ENCODE results near the gene HUS1B.
A peak's percentile ranks its signal among the peaks of the same experiment; 100 is the strongest.
"Not testable (repeated sequence)": the region's sequence is repeated elsewhere in the genome, so short reads cannot be mapped to it uniquely, and the experiment has no call there.

HUS1B gene

DNA sequence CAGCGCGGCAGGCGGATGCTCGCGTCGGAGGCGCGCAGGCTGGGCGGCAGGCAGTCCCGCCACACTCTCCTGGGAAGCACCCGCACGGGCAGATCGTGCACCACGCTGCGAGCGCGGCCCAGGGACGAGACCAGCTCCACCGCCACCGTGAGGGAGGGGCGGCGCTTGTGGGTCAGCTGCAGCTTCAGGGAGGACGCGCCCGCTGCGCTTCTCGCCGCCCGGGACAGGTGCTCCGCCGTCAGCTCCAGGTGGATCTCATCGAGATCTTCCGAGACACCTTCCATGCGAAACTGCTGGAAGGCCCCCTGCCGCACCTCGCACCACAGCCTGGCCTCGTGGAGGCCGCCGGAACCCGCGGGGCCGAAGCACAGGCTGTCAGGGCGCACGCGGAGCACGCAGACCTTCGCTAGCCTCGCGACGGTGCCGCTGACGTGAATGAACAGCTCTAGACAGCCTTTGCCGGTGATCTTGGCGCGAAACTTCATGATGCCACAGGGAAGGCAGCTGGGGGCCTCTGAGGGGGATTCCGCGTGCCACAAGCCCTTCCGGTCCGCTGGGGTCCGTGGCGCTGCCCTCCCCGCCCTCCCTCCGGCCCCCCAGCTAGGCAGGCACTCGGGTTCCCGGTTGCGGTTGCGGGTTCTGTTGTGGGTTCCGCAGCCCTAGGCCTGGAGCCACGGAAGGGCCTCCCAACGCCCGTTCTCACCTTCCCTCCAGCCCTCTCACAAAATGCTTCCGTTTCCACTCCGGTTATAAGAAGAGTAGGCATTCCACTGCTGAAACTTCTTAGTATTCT lies at the start of gene HUS1B:
Gene HUS1B, minus strand, starts transcription at position 641 of the 793 bp plus-strand sequence. Its CDS starts 156 bp downstream, at position 485.
- no peak for DNase-seq (ENCODE audit: low read depth, low spot score)

DNA sequence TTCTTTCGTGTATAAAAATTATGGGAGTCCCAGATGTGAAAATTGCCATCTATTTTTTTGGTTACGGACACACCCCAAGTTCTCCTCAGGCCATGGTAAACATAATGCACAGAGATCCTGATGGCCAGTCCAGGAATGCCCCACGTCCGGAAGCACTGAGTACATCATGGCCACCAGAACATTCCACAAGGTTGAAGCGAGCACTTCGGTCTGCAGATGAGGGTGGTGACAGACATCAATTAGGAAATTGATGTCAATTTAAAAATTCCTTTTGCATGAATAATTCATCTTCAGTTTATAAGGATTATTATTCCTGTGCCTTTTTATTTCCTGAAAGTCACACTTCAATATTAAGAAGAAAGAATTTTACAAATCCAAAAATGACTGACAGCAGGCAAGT lies 49.2 kb upstream of the HUS1B start:
- DNase-seq (ENCODE audit: low read depth, low spot score), result no peak

GRCh38 chr6:705047-705446 lies 48.1 kb upstream of the HUS1B start:
- no peak for DNase-seq (ENCODE audit: low read depth, low spot score)

DNA sequence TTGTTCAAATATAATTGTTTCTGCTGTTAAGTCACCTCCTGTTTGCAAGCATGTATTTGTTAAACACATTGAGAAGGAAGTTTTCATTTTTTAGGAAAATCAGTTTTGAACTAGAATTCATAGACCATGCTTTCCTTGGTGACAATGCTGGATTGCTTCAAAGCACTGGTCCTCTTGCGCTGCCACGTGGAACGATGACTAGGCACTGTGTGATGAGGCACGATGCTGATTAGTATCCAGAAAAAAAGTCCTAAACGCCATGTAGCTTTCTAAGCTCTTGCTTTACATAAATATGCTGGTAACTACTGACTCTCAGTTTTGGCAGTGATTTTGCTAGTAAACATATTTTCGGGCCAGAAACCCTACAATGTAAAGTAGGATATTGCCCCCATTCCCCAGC lies 47.1 kb upstream of the HUS1B start:
- no peak for DNase-seq (ENCODE audit: low read depth, low spot score)

DNA sequence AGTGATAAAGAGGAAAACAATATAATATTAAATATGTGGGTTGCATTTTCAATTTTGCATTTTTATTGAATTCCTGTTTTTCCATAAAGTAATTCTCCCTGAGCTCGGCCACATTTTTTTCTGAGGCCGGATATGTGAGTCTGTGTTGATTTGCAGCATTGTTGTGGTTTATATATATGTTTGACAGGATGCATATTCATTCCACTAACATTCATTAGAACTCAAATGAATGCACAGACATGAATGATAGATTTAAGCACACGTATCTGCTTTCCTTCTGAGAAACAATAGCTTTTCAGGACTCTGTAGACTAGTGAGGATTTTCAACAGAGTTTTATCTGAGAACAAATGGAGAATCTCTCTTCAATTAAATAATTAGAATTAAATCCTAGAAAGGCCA lies 46.7 kb upstream of the HUS1B start:
- no peak for DNase-seq (ENCODE audit: low read depth, low spot score)

DNA sequence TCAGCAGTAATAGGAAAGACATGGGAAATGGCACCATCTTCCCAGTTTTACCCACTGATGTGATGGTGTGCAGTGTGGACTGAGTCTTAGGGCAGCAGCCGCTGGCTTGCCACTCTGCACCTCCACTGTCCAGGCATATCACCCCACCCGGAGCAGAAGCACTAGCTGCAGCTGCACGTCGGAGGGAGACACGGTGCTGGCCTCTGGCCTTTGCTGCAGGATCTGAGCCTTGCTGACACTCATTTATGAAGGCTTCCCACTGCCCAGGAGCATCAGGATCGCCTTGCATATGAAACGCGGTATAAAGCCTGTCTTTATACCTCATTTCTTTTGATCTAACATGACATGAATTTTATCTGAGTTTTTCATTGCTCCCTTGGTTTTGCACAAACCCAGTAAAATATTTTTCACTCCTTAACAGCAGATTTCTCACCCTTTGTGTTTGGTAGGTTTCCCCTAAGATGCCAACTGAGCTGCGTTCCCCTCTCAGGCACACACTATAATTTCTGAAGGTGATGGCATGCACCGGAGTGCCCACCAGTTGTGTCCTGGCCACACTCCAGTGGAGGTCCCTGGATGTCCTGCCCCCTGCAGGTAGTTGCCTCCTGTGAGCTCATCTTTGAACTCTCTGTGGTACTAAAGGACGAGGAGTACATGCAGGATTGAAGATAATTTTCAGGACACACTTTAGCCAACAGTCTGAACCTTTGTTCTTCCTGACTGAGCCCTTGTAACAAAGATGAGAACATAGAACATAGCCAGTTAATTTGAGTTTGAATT lies 45.0 kb upstream of the HUS1B start:
- DNase-seq (ENCODE audit: low read depth, low spot score), result no peak

DNA sequence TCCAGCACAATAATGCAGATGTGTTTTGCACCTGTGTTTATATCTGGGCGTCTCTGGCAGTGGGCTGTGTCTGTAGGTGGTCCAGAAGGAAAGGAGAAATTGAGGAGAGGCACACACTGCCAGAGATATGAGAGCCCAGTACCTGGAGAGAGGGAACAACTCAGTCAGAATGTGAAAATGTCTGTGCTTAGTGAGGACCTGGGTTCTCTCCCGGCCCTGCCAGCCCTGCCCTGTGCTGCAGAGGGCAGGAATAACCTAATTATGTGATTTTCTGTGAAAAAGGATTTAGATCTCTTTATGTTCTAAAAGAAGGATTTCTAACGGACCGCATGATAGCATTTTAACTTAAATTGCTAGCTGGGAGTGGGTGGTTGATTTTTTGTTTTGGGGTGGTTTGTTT lies 44.3 kb upstream of the HUS1B start:
- no peak for DNase-seq (ENCODE audit: low read depth, low spot score)

DNA sequence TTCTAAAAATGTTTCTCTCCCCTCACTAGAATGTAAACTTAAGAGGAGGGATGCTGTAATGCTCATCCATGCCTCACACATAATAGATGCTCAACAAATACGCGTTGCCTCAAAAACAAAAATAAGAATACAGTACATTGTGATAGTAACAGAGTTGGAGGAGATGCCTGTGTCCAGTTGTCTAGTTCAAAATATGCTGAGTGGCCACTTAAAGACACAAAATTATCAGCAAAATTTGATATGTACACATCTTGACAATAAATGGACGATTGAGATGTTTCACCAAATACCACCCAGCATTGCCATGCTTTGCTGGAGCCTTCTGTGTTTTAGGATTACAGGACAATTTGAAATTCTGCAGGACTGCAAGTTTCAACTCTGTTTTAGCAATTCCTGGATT lies 43.6 kb upstream of the HUS1B start:
- DNase-seq (ENCODE audit: low read depth, low spot score), result no peak

- no peak for DNase-seq (ENCODE audit: low read depth, low spot score)
These were observed 42.4 kb upstream of the HUS1B start for GRCh38 chr6:699319-699718.

DNA sequence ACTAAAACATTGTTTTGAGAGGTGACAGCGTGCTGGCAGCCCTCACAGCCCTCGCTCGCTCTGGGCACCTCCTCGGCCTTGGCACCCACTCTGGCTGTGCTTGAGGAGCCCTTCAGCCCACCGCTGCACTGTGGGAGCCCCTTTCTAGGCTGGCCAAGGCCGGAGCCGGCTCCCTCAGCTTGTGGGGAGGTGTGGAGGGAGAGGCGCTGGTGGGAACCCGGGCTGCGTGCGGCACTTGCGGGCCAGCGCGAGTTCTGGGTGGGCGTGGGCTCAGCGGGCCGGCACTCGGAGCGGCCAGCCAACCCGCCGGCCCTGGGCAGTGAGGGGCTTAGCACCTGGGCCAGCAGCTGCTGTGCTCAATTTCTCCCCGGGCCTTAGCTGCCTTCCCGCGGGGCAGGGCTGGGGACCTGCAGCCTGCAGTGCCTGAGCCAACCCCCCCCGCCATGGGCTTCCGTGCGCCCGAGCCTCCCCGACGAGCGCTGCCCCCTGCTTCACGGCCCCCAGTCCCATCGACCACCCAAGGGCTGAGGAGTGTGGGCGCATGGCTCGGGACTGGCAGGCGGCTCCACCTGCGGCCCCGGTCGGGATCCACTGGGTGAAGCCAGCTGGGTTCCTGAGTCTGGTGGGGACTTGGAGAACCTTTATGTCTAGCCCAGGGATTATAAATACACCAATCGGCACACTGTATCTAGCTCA lies 37.7 kb upstream of the HUS1B start:
- not testable (repeated sequence) for DNase-seq (ENCODE audit: low read depth, low spot score)

GRCh38 chr6:693723-694009 lies 36.8 kb upstream of the HUS1B start:
- DNase-seq (ENCODE audit: low read depth, low spot score), result no peak

DNA sequence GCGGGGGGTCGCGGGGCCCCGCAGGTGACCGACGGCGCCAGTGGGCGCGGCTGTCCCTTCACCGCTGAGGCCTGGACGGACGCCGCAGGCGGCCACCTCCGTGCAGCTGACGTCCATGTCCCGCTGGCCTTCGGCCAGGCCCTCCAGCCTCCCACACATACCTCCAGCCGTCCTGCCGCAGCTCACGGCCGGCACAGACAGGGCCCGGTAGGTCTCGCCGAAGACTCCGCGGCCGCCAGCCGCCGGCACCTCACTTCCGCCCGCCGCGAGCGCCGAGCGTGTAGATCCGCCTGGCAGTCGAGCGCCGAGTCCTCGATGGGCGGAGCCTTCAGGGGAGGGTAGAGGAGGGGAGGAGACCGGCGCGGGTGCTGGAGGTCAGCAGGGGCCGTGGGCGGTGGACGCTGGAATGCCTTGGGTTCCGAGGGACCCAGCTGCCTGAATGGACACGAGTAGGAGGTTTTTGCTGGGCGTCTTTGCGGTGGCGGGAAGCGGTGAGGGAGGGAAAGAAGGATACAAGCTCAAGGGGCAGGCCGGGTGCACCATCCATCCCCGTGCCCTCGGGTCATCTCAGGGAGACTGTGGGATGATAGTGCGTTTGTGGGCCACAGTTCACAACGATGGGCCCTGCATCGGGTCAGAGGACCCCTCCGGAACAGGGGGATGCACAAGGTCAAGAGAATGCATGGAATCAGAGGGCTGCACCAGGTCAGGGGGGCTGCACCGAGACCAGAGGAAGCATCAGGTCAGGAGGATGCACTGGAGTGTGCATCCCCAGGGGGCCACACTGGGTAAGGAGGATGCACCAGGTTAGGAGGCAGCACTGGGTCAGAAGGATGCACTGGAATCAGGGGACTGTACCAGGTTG lies 36.2 kb upstream of the HUS1B start, which contains the start of gene EXOC2:
Gene EXOC2, minus strand, starts transcription at position 282 of the 865 bp plus-strand sequence. CDS start 55,321 bp downstream, outside the sequence.
- peak; percentile 62 for DNase-seq (ENCODE audit: low read depth, low spot score)

DNA sequence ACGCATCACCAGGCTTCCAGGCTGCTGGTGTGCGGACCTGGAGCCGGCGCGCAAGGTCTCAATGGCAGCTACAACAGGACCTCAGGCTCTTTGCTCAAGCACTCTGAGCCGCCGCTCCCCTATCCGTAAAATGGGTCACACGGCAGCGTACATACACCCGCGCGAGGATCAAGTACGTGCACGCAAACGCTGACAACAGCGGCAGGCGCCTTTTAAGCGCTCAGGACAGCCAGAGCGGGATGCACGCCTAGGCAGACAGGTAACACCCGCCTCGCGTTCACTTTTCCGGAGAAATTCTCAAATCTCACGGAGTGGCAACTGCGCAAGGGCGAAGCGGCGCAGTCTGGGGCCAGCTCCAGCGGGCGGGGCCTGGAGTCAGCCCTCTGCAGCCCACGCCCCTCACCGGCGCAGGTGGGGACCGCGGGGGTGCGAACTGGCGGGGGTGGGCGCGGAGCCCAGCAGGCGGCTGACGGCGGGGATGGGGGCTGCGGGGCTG lies 35.5 kb upstream of the HUS1B start:
- peak; percentile 59 for DNase-seq (ENCODE audit: low read depth, low spot score)

- DNase-seq (ENCODE audit: low read depth, low spot score), result no peak
These were observed 32.3 kb upstream of the HUS1B start for GRCh38 chr6:689223-689622.

DNA sequence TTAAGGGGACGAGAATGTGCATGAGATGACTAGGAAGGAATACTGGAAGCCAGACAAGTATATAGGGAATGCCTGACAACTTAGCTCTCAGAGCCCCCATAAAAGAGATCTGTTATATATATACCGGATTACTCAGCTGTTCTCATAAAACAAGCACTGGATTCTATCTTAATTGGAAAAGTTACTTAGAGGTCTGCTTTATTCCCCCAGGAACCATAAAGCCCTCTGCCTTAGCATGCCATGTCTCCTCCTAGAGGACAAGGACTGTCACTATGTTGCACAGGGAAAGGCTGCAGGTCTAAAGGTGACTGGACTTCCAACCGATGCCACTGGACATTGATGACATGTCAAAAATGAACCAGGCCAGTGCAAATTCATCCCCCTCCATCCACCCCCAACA lies 29.6 kb upstream of the HUS1B start:
- no peak for DNase-seq (ENCODE audit: low read depth, low spot score)

- no peak for DNase-seq (ENCODE audit: low read depth, low spot score)
These were observed 28.1 kb upstream of the HUS1B start for GRCh38 chr6:684831-685636.

DNA sequence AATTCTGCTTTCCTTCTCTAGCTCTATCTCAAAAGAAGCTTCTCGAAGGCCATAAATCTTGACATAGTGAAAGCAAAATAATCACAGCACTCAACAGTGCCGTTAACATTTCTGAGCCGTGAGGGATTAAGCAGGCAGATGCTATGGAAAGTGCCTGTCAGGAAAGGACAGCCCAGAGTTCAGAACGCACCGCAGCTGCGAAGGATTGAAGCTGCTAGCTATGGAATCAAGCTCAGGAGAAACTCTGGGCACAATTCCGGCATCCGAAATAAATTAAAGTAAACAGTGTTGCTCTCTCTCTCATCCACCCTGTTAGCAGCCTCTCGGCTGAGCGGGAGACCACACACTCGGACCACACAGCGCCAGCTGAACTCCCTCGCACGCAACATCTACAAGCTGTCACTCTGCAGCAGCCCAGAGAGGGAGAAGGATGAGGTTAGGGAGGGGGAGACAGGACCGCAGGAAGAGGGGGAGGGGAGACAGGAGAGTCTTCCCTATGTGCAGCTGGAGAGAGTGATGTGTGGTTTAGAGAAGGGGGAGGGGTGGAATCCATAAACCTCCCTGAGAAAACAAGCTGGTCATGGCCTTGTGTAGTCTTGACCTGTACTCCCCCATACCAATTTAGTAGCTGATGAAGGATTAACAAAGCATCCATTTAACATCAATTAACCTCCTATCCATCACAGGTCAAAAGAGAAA lies 27.0 kb upstream of the HUS1B start:
- DNase-seq (ENCODE audit: low read depth, low spot score), result no peak

DNA sequence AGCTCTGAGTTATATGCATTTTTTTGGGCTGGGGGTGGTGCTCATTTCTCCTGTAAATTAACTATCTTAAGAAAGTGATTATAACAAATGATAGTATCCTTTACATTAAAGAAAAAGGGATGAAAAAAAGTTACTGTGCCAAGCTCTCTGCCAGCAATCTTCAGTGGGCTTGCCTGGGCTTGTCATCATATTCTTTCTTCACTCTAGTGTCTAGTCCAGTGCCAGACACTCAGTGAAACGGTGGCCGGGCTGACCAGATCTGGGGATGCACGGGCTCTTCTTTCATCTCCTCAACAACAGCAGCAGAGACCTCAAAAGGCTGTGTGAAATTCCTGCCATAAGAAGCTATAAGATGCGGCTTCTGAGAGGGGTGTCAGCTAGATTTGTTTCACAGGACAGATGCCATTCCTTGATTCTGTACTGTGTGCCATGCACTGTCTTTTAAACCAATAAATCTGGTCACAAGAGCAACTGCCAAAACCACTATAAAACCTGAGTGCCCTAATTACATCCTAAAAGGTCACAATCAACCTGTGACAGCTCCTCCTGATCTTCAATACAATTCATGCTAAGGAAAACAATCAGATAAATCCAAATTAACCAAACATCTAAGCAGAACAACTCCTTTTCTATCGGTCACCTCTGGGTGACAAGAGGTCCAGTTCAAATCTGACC lies 23.9 kb upstream of the HUS1B start:
- DNase-seq (ENCODE audit: low read depth, low spot score), result no peak

GRCh38 chr6:680251-680650 lies 23.4 kb upstream of the HUS1B start:
- no peak for DNase-seq (ENCODE audit: low read depth, low spot score)
